ENCODE results near the gene CADM4.

Gene CADM4

GRCh38 chr19:43578787-43579186 lies 60.9 kb downstream of the CADM4 start:
- no peak for DNase-seq

- DNase-seq = no peak
Measured at GRCh38 chr19:43575955-43576878, 63.4 kb downstream of the CADM4 start.

- peak; percentile 98 for DNase-seq
Measured at GRCh38 chr19:43575156-43575950, 64.3 kb downstream of the CADM4 start, which contains the start of the genes PINLYP and XRCC1. TSS of gene PINLYP (plus strand) at chr19:43575801. CDS start at chr19:43577192, 1,391 bp downstream. TSS of gene XRCC1 (minus strand) at chr19:43575527. CDS start at chr19:43575458, 69 bp downstream.

- DNase-seq = no peak
Measured at GRCh38 chr19:43574424-43575155, 65.1 kb downstream of the CADM4 start.

Measured in islet precursor cell (in vitro differentiated cells).